ENCODE data around the gene REC114.

DNA sequence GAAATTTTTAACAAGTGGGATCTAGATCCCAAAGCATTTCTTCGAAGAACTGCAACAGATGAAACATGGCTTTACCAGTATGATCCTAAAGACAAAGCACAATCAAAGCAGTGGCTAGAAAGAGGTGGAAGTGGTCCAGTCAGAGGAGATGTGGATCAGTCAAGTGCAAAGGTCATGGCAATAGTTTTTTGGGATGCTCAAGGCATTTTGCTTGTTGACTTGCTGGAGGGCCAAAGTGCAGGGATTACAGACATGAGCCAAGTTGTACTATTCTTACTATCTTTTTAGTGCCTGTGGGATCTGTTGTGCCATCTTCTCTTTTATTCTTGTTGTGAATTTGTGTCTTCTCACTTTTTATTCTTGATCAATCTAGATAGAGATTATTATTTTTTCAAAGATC, 82.0 kb downstream of the REC114 start:
- TF ChIP-seq HDAC6 (IDR thresholded peaks at IDR 0.05; ENCODE audit: unreplicated experiment), result no peak
- TF ChIP-seq, protein P1, sequence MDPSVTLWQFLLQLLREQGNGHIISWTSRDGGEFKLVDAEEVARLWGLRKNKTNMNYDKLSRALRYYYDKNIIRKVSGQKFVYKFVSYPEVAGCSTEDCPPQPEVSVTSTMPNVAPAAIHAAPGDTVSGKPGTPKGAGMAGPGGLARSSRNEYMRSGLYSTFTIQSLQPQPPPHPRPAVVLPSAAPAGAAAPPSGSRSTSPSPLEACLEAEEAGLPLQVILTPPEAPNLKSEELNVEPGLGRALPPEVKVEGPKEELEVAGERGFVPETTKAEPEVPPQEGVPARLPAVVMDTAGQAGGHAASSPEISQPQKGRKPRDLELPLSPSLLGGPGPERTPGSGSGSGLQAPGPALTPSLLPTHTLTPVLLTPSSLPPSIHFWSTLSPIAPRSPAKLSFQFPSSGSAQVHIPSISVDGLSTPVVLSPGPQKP (IDR thresholded peaks at IDR 0.05; ENCODE audit: low read depth, low read length), result no peak
- TF ChIP-seq GABPA (IDR thresholded peaks at IDR 0.05; ENCODE audit: low read depth), result no peak
- no peak for TF ChIP-seq CREB1 (IDR thresholded peaks at IDR 0.05; ENCODE audit: low read depth)
- no peak for TF ChIP-seq NFYB (IDR thresholded peaks at IDR 0.05; ENCODE audit: insufficient read depth, low read depth, low read length)
- TF ChIP-seq, protein P2, sequence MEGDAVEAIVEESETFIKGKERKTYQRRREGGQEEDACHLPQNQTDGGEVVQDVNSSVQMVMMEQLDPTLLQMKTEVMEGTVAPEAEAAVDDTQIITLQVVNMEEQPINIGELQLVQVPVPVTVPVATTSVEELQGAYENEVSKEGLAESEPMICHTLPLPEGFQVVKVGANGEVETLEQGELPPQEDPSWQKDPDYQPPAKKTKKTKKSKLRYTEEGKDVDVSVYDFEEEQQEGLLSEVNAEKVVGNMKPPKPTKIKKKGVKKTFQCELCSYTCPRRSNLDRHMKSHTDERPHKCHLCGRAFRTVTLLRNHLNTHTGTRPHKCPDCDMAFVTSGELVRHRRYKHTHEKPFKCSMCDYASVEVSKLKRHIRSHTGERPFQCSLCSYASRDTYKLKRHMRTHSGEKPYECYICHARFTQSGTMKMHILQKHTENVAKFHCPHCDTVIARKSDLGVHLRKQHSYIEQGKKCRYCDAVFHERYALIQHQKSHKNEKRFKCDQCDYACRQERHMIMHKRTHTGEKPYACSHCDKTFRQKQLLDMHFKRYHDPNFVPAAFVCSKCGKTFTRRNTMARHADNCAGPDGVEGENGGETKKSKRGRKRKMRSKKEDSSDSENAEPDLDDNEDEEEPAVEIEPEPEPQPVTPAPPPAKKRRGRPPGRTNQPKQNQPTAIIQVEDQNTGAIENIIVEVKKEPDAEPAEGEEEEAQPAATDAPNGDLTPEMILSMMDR (IDR thresholded peaks at IDR 0.05 in 2 of 3, conservative IDR thresholded peaks at IDR 0.05 in 1 of 3; ENCODE audit: control insufficient read depth in 2 of 3, extremely low read depth in 1 of 3, insufficient read depth in 1 of 3, low read depth in 3 of 3, low read length in 3 of 3), result no peak
- TF ChIP-seq POLR2A (IDR thresholded peaks at IDR 0.05; ENCODE audit: low read depth, low read length), result no peak
- no peak for TF ChIP-seq JUNB (IDR thresholded peaks at IDR 0.05)
- TF ChIP-seq, protein P3, sequence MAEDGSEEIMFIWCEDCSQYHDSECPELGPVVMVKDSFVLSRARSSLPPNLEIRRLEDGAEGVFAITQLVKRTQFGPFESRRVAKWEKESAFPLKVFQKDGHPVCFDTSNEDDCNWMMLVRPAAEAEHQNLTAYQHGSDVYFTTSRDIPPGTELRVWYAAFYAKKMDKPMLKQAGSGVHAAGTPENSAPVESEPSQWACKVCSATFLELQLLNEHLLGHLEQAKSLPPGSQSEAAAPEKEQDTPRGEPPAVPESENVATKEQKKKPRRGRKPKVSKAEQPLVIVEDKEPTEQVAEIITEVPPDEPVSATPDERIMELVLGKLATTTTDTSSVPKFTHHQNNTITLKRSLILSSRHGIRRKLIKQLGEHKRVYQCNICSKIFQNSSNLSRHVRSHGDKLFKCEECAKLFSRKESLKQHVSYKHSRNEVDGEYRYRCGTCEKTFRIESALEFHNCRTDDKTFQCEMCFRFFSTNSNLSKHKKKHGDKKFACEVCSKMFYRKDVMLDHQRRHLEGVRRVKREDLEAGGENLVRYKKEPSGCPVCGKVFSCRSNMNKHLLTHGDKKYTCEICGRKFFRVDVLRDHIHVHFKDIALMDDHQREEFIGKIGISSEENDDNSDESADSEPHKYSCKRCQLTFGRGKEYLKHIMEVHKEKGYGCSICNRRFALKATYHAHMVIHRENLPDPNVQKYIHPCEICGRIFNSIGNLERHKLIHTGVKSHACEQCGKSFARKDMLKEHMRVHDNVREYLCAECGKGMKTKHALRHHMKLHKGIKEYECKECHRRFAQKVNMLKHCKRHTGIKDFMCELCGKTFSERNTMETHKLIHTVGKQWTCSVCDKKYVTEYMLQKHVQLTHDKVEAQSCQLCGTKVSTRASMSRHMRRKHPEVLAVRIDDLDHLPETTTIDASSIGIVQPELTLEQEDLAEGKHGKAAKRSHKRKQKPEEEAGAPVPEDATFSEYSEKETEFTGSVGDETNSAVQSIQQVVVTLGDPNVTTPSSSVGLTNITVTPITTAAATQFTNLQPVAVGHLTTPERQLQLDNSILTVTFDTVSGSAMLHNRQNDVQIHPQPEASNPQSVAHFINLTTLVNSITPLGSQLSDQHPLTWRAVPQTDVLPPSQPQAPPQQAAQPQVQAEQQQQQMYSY (CRISPR knock-in tag; IDR thresholded peaks at IDR 0.05), result no peak
- TF ChIP-seq POLR2AphosphoS5 (IDR thresholded peaks at IDR 0.05; ENCODE audit: low read length), result no peak
- TF ChIP-seq, protein P4, sequence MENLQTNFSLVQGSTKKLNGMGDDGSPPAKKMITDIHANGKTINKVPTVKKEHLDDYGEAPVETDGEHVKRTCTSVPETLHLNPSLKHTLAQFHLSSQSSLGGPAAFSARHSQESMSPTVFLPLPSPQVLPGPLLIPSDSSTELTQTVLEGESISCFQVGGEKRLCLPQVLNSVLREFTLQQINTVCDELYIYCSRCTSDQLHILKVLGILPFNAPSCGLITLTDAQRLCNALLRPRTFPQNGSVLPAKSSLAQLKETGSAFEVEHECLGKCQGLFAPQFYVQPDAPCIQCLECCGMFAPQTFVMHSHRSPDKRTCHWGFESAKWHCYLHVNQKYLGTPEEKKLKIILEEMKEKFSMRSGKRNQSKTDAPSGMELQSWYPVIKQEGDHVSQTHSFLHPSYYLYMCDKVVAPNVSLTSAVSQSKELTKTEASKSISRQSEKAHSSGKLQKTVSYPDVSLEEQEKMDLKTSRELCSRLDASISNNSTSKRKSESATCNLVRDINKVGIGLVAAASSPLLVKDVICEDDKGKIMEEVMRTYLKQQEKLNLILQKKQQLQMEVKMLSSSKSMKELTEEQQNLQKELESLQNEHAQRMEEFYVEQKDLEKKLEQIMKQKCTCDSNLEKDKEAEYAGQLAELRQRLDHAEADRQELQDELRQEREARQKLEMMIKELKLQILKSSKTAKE (IDR thresholded peaks at IDR 0.05; ENCODE audit: low read depth, poor library complexity, severe bottlenecking), result no peak
- TF ChIP-seq BMI1 (IDR thresholded peaks at IDR 0.05; ENCODE audit: borderline replicate concordance), result no peak
- no peak for TF ChIP-seq BRCA1 (IDR thresholded peaks at IDR 0.05; ENCODE audit: low read depth, low read length)
- no peak for TF ChIP-seq CHD2 (IDR thresholded peaks at IDR 0.05; ENCODE audit: borderline replicate concordance, low read depth, low read length)

Measured in GM12878 (cell line).